HepG2 (cell line): ENCODE measurements around the gene CCDC85A. TPM values are rescaled to one million over a fixed set of nuclear protein-coding genes. Genes with fewer than 3 reads are reported as not detected.

ENCODE experiments used
- ATAC-seq: fragments of 200-7000 bp; cut with Tn5 transposase; 3 replicates; pipeline ENCODE4 v1.9.1; 2020; ENCODE audit warnings: mild to moderate bottlenecking, moderate library complexity
- BruUV-seq: library from RNA; stranded (reverse); fragments of 400-500 nt; replicated peaks from 2 replicates; lab custom pipeline; 2021; lab: Mats Ljungman, UMichigan
- CTCF ChIA-PET: fragments of 300-600 bp; formaldehyde crosslinking; extraction: SDS; loops from one replicate; lab custom pipeline; 2021; ENCODE audit warnings: low total read pairs, inconsistent platforms, low intra/inter-chr PET ratio; lab: Yijun Ruan, JAX
- POLR2A ChIA-PET: fragments of 350-600 bp; sonication (Branson Sonifier 250); formaldehyde crosslinking; loops from one replicate; lab custom pipeline; 2020; ENCODE audit warnings: antibody characterized with exemption, inconsistent platforms; lab: Yijun Ruan, JAX
- DNase-seq: peaks from one replicate; pipeline ENCODE4 v3.0.0-alpha.2; 2015; ENCODE audit warnings: low spot score
- FAIRE-seq: peaks from 3 replicates; lab custom pipeline; 2011; peaks lifted over from hg19 to GRCh38; lab: Jason Lieb, UNC
- H2AFZ ChIP-seq: one replicate; pipeline ENCODE4 v1.6.1; 2011; ENCODE audit warnings: low read length, inconsistent platforms
- H3K27ac ChIP-seq: fragments of 300-600 bp; 3 replicates; pipeline ENCODE4 v1.8.0; 2011; ENCODE audit warnings: mixed run types, mild to moderate bottlenecking, mixed read lengths, low read length, inconsistent platforms; ENCODE audit not compliant: insufficient read depth; ENCODE audit errors: extremely low read length
- H3K27me3 ChIP-seq, 2 experiments: fragments of 200-600 bp in 1 of 2; 2 replicates in 1 of 2; 3 replicates in 1 of 2; pipeline versions ENCODE4 v1.6.0 to v1.8.0; 2011; ENCODE audit warnings: low read length in 2 of 2, mild to moderate bottlenecking in 2 of 2, moderate library complexity in 2 of 2, inconsistent platforms in 1 of 2; ENCODE audit not compliant: insufficient read depth in 2 of 2, control insufficient read depth in 1 of 2
- H3K36me3 ChIP-seq, 2 experiments: fragments of 200-600 bp in 1 of 2; replicated peaks in 1 of 2; 2 replicates in 1 of 2; 3 replicates in 1 of 2; pipeline versions ENCODE4 v1.5.1 to v1.8.0; 2011; ENCODE audit warnings: low read length in 2 of 2, inconsistent platforms in 1 of 2; ENCODE audit not compliant: insufficient read depth in 2 of 2, control insufficient read depth in 1 of 2
- H3K4me1 ChIP-seq: 2 replicates; pipeline ENCODE4 v1.5.1; 2012; ENCODE audit warnings: low read length, inconsistent platforms; ENCODE audit not compliant: insufficient read depth
- H3K4me2 ChIP-seq: 2 replicates; pipeline ENCODE4 v1.6.0; 2011; ENCODE audit warnings: low read depth, low read length, inconsistent platforms
- H3K4me3 ChIP-seq, 3 experiments: fragments of 200-600 bp in 1 of 3; sonication (generic), shearing (Covaris generic) in 1 of 3; replicated peaks in 1 of 3; 2 replicates each; pipeline ENCODE4 v1.5.1; 2011 to 2016; ENCODE audit warnings: low read length in 3 of 3, inconsistent platforms in 2 of 3, low read depth in 2 of 3, mild to moderate bottlenecking in 2 of 3, control low read depth in 1 of 3, mixed read lengths in 1 of 3; ENCODE audit not compliant: insufficient read depth in 1 of 3
- H3K79me2 ChIP-seq: one replicate; pipeline ENCODE4 v1.6.1; 2011; ENCODE audit warnings: low read length, inconsistent platforms; ENCODE audit not compliant: insufficient read depth
- H3K9ac ChIP-seq: 2 replicates; pipeline ENCODE4 v1.6.0; 2011; ENCODE audit warnings: mild to moderate bottlenecking, low read depth, low read length, inconsistent platforms; ENCODE audit not compliant: insufficient read depth
- H3K9me3 ChIP-seq: 2 replicates; pipeline ENCODE4 v1.5.1; 2012; ENCODE audit warnings: mild to moderate bottlenecking, low read length
- H4K20me1 ChIP-seq: 2 replicates; pipeline ENCODE4 v1.6.0; 2011; ENCODE audit warnings: inconsistent platforms, mild to moderate bottlenecking, low read length, moderate library complexity; ENCODE audit not compliant: insufficient read depth
- NFKBIZ ChIP-seq: IDR thresholded peaks from 2 replicates; pipeline ENCODE4 v1.6.1; 2018; ENCODE audit warnings: missing genetic modification reagents, missing compliant biosample characterization
- RFX1 ChIP-seq: fragments of 450-650 bp; IDR thresholded peaks from 2 replicates; pipeline ENCODE4 v1.6.1; 2017
- SOX13 ChIP-seq, 3 experiments: fragments of 450-650 bp in 1 of 3; sonication (generic) in 1 of 3; formaldehyde crosslinking in 1 of 3; IDR thresholded peaks in 2 of 3; conservative IDR thresholded peaks in 1 of 3; 2 replicates each; pipeline versions ENCODE4 v1.5.0 to v1.6.1; 2016 to 2020; ENCODE audit warnings: antibody characterized with exemption in 1 of 3, mild to moderate bottlenecking in 1 of 3, missing compliant biosample characterization in 1 of 3, missing genetic modification reagents in 1 of 3, moderate library complexity in 1 of 3
- TMF1 ChIP-seq: sonication (generic); formaldehyde crosslinking; IDR thresholded peaks from 2 replicates; pipeline ENCODE4 v1.8.1; 2022; ENCODE audit warnings: low read depth, missing genetic modification reagents
- ZNF296 ChIP-seq: sonication (generic); formaldehyde crosslinking; conservative IDR thresholded peaks from 2 replicates; pipeline ENCODE4 v1.5.0; 2020; ENCODE audit warnings: mild to moderate bottlenecking, missing genetic modification reagents
- WGBS: methylation state at CpG from one replicate; pipeline ENCODE4 v1.1.6; 2017; ENCODE audit warnings: low lambda C conversion rate; 5-methylcytosine and 5-hydroxymethylcytosine counted together
- in situ Hi-C: cut with HindIII; loops from 2 replicates; pipeline ENCODE4 v1.10.0; 2017; ENCODE audit warnings: low pct_unique_long_range_greater_than_20kb; ENCODE audit not compliant: extremely low pct_ligation_motif_present
- intact Hi-C: fragments of 100-400 bp; cut with micrococcal nuclease; formaldehyde crosslinking; loops from one replicate; pipeline ENCODE4 v1.10.0; 2022; ENCODE audit not compliant: unreplicated experiment
- polyA plus RNA-seq, 8 experiments: library from polyadenylated mRNA; depleted of rRNA in 3 of 8; stranded (reverse) in 7 of 8; unstranded in 1 of 8; fragments of >200 nt; fragmentation: Illumina TruSeq in 4 of 8; extraction: Trizol in 4 of 8; gene quantifications; 2 replicates each; pipeline versions ENCODE4 v1.2.1 to v1.2.3, GENCODE V29; 2011 to 2016; ENCODE audit warnings: low read depth in 4 of 8, missing spikeins in 1 of 8, mixed read lengths in 1 of 8; ENCODE audit not compliant: insufficient read depth in 1 of 8
- total RNA-seq, 5 experiments: library from RNA; depleted of rRNA; stranded (reverse); fragments of >200 nt; fragmentation: Illumina TruSeq; extraction: Trizol; gene quantifications; 2 replicates each; pipeline ENCODE4 v1.2.3, GENCODE V29; 2016; ENCODE audit warnings: low read depth in 1 of 5
- TF ChIP-seq, protein P1 (sequence below): IDR thresholded peaks from 2 replicates; pipeline ENCODE4 v1.6.1; 2016; ENCODE audit warnings: missing genetic modification reagents, missing compliant biosample characterization
- TF ChIP-seq, protein P2 (sequence below): sonication (generic); formaldehyde crosslinking; IDR thresholded peaks from 2 replicates; pipeline ENCODE4 v1.5.1; 2020; ENCODE audit warnings: missing genetic modification reagents, mild to moderate bottlenecking, borderline replicate concordance

Gene CCDC85A
- total and polyA plus RNA-seq, 2 of the 13 experiments (the other 11 are each of a cell fraction or from before 2014, with no cell fraction given) = not detected

- Histone ChIP-seq H3K4me3 (no peak overlapping the region), H3K9ac (no peak overlapping the region), H3K79me2 (no peaks in the 10 kb centered on the region), H4K20me1 (no peaks in the 10 kb centered on the region), H3K27ac (no peak overlapping the region), H3K27me3 (peaks cover 11 to 45% of the 10 kb centered on the region in 2 experiments), H3K9me3 (no peaks in the 10 kb centered on the region), H3K4me2 (no peak overlapping the region), H2AFZ (no peak overlapping the region), H3K36me3 (no peaks in the 10 kb centered on the region), H3K4me1 (0 out of 2 replicates have a peak, but pooled peaks cover 5% of the 10 kb centered on the region)
- ATAC-seq (no peak), FAIRE-seq (no peak), DNase-seq (no peak)
- POLR2A ChIA-PET = no interaction called here
- BruUV-seq = no TSS peak
- WGBS = 26% methylated on average over 24 of the region's 24 CpGs
- TF ChIP-seq RFX1 (no peak), TMF1 (CRISPR knock-in tag) (no peak), ZNF296 (CRISPR knock-in tag) (no peak), SOX13 (IDR thresholded peaks at IDR 0.05) (no peak), SOX13 (CRISPR knock-in tag; conservative IDR thresholded peaks at IDR 0.05 in 1 of 2, IDR thresholded peaks at IDR 0.05 in 1 of 2) (no peak), NFKBIZ (CRISPR knock-in tag) (no peak)
- TF ChIP-seq, protein P1, sequence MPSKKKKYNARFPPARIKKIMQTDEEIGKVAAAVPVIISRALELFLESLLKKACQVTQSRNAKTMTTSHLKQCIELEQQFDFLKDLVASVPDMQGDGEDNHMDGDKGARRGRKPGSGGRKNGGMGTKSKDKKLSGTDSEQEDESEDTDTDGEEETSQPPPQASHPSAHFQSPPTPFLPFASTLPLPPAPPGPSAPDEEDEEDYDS = no peak
- intact Hi-C loops = no loop called here
- in situ Hi-C loops = no loop called here
- CTCF ChIA-PET = no interaction called here
These were observed 1.4 kb downstream of the CCDC85A start for GRCh38 chr2:56185101-56185581.

GRCh38 chr2:56185582-56186046, 1.8 kb downstream of the CCDC85A start:
- intact Hi-C loops (no loop called here), in situ Hi-C loops (no loop called here)
- TF ChIP-seq, protein P2, sequence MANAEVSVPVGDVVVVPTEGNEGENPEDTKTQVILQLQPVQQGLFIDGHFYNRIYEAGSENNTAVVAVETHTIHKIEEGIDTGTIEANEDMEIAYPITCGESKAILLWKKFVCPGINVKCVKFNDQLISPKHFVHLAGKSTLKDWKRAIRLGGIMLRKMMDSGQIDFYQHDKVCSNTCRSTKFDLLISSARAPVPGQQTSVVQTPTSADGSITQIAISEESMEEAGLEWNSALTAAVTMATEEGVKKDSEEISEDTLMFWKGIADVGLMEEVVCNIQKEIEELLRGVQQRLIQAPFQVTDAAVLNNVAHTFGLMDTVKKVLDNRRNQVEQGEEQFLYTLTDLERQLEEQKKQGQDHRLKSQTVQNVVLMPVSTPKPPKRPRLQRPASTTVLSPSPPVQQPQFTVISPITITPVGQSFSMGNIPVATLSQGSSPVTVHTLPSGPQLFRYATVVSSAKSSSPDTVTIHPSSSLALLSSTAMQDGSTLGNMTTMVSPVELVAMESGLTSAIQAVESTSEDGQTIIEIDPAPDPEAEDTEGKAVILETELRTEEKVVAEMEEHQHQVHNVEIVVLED (CRISPR knock-in tag) = no peak
- Histone ChIP-seq H3K36me3 (no peaks in the 10 kb centered on the region), H3K4me2 (no peak overlapping the region), H3K4me3 (no peak overlapping the region), H3K79me2 (no peaks in the 10 kb centered on the region), H2AFZ (no peak overlapping the region), H3K27me3 (peaks cover 11 to 45% of the 10 kb centered on the region in 2 experiments), H3K9ac (no peak overlapping the region), H4K20me1 (no peaks in the 10 kb centered on the region), H3K9me3 (no peaks in the 10 kb centered on the region), H3K4me1 (0 out of 2 replicates have a peak, but pooled peaks cover 5% of the 10 kb centered on the region), H3K27ac (no peak overlapping the region)
- 19% methylated on average over 11 of the region's 11 CpGs for WGBS
- POLR2A ChIA-PET = no interaction called here
- peak; percentile 27; the same call in 2 of the 3 replicates for ATAC-seq
- CTCF ChIA-PET = no interaction called here
- DNase-seq = no peak
- FAIRE-seq = no peak
- no TSS peak for BruUV-seq
